HG03354 (cell line): ENCODE data around the gene MROH2A.
"Not testable (repeated sequence)": the region's sequence is repeated elsewhere in the genome, so short reads cannot be mapped to it uniquely, and the experiment has no call there.

ENCODE experiments used
- ATAC-seq: cut with Tn5 transposase; IDR thresholded peaks from one replicate; pipeline ENCODE4 v1.9.1; 2021; ENCODE audit warnings: mild to moderate bottlenecking; ENCODE audit not compliant: unreplicated experiment, poor library complexity, severe bottlenecking

MROH2A gene

GRCh38 chr2:233847248-233847898, 69.2 kb downstream of the MROH2A start:
- ATAC-seq: no peak

GRCh38 chr2:233848276-233848675, 70.1 kb downstream of the MROH2A start:
- no peak for ATAC-seq

GRCh38 chr2:233849607-233850271, 71.6 kb downstream of the MROH2A start:
- ATAC-seq: no peak

GRCh38 chr2:233850745-233851144, 72.6 kb downstream of the MROH2A start:
- ATAC-seq: no peak

GRCh38 chr2:233851169-233851568, 73.0 kb downstream of the MROH2A start:
- no peak for ATAC-seq

GRCh38 chr2:233852056-233852455, 73.9 kb downstream of the MROH2A start:
- no peak for ATAC-seq

GRCh38 chr2:233853353-233853752, 75.2 kb downstream of the MROH2A start:
- no peak for ATAC-seq

GRCh38 chr2:233853883-233854240, 75.7 kb downstream of the MROH2A start:
- peak; percentile 2 for ATAC-seq

GRCh38 chr2:233854241-233854981, 76.3 kb downstream of the MROH2A start, which contains the start of gene HJURP:
TSS of gene HJURP (minus strand) at chr2:233854535. CDS start at chr2:233854500, 35 bp downstream.
- ATAC-seq: peak; percentile 97

- no peak for ATAC-seq
Measured at GRCh38 chr2:233855345-233855744, 77.2 kb downstream of the MROH2A start.

GRCh38 chr2:233856184-233856583, 78.1 kb downstream of the MROH2A start:
- ATAC-seq: no peak

GRCh38 chr2:233857511-233858141, 79.5 kb downstream of the MROH2A start:
- peak; percentile 23 for ATAC-seq

GRCh38 chr2:233858331-233858730, 80.2 kb downstream of the MROH2A start:
- no peak for ATAC-seq

- ATAC-seq: no peak
Measured at GRCh38 chr2:233862261-233862768, 84.2 kb downstream of the MROH2A start.

GRCh38 chr2:233865838-233866237, 87.7 kb downstream of the MROH2A start:
- ATAC-seq: peak; percentile 54

- ATAC-seq: no peak
Measured at GRCh38 chr2:233866479-233866878, 88.3 kb downstream of the MROH2A start.

GRCh38 chr2:233867993-233868532, 89.9 kb downstream of the MROH2A start, which contains the start of gene MSL3B:
TSS of gene MSL3B (minus strand) at chr2:233868386.
- ATAC-seq: peak; percentile 79

- no peak for ATAC-seq
Measured at GRCh38 chr2:233871432-233871831, 93.3 kb downstream of the MROH2A start.

GRCh38 chr2:233872125-233872524, 94.0 kb downstream of the MROH2A start:
- not testable (repeated sequence) for ATAC-seq

- no peak for ATAC-seq
Measured at GRCh38 chr2:233882353-233882752, 104.2 kb downstream of the MROH2A start.
